MCF 10A (cell line): ENCODE measurements around the gene CTNNA2. TPM values are rescaled to one million over a fixed set of nuclear protein-coding genes. Genes with fewer than 3 reads are reported as not detected.

Experiments
- BruUV-seq: library from RNA; stranded (reverse); fragments of 400-500 nt; replicated peaks from 2 replicates; lab custom pipeline; 2021; lab: Mats Ljungman, UMichigan
- CTCF ChIA-PET: fragments of 300-600 bp; sonication (Branson Sonifier 250); formaldehyde crosslinking; extraction: SDS; loops from one replicate; lab custom pipeline; 2021; ENCODE audit warnings: antibody characterized with exemption, inconsistent platforms; lab: Yijun Ruan, JAX
- POLR2A ChIA-PET: fragments of 300-600, 350-650 bp; sonication (Branson Sonifier 250); formaldehyde crosslinking; extraction: SDS; loops from one replicate; lab custom pipeline; 2020; ENCODE audit warnings: antibody characterized with exemption, inconsistent platforms; lab: Yijun Ruan, JAX
- DNase-seq: peaks from one replicate; pipeline ENCODE4 v3.0.0-alpha.2; 2018; ENCODE audit not compliant: unreplicated experiment
- H3K27ac Mint-ChIP-seq: one replicate; pipeline ENCODE4 v1.8.0; 2022; ENCODE audit warnings: mild to moderate bottlenecking, low read depth, mixed read lengths; ENCODE audit not compliant: unreplicated experiment
- H3K27me3 Mint-ChIP-seq: one replicate; pipeline ENCODE4 v1.8.0; 2022; ENCODE audit warnings: mixed read lengths; ENCODE audit not compliant: insufficient read depth, unreplicated experiment
- H3K36me3 Mint-ChIP-seq: one replicate; pipeline ENCODE4 v1.8.0; 2022; ENCODE audit warnings: mild to moderate bottlenecking, moderate library complexity, mixed read lengths; ENCODE audit not compliant: insufficient read depth, unreplicated experiment
- H3K4me1 Mint-ChIP-seq: one replicate; pipeline ENCODE4 v1.8.0; 2022; ENCODE audit warnings: mixed read lengths; ENCODE audit not compliant: insufficient read depth, unreplicated experiment
- H3K4me3 Mint-ChIP-seq: one replicate; pipeline ENCODE4 v1.8.0; 2022; ENCODE audit warnings: mild to moderate bottlenecking, moderate library complexity, mixed read lengths; ENCODE audit not compliant: unreplicated experiment
- H3K9me3 Mint-ChIP-seq: one replicate; pipeline ENCODE4 v1.8.0; 2022; ENCODE audit warnings: mixed read lengths; ENCODE audit not compliant: unreplicated experiment
- intact Hi-C: fragments of 100-400 bp; cut with micrococcal nuclease; formaldehyde crosslinking; loops from 2 replicates; pipeline ENCODE4 v1.14.1; 2022
- total RNA-seq: library from RNA; stranded (reverse); gene quantifications from 2 replicates; pipeline ENCODE4 v1.2.3, GENCODE V29; 2022
- TF ChIP-seq, protein P1 (sequence below): fragments of 200-600 bp; IDR thresholded peaks from one replicate; pipeline ENCODE4 v1.8.0; 2022; ENCODE audit warnings: antibody characterized with exemption, mild to moderate bottlenecking; ENCODE audit not compliant: unreplicated experiment

Gene CTNNA2
- total RNA-seq, 1 experiment from 2014 or later: not detected

- ChIA-PET CTCF (no interaction called here), POLR2A (no interaction called here)
- no peak overlapping the region for H3K4me3 Mint-ChIP-seq
- no peak for DNase-seq
- no peaks in the 10 kb centered on the region for H3K4me1 Mint-ChIP-seq
- TF ChIP-seq, protein P1, sequence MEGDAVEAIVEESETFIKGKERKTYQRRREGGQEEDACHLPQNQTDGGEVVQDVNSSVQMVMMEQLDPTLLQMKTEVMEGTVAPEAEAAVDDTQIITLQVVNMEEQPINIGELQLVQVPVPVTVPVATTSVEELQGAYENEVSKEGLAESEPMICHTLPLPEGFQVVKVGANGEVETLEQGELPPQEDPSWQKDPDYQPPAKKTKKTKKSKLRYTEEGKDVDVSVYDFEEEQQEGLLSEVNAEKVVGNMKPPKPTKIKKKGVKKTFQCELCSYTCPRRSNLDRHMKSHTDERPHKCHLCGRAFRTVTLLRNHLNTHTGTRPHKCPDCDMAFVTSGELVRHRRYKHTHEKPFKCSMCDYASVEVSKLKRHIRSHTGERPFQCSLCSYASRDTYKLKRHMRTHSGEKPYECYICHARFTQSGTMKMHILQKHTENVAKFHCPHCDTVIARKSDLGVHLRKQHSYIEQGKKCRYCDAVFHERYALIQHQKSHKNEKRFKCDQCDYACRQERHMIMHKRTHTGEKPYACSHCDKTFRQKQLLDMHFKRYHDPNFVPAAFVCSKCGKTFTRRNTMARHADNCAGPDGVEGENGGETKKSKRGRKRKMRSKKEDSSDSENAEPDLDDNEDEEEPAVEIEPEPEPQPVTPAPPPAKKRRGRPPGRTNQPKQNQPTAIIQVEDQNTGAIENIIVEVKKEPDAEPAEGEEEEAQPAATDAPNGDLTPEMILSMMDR: no peak
- H3K27ac Mint-ChIP-seq: no peak overlapping the region
- H3K27me3 Mint-ChIP-seq: no peaks in the 10 kb centered on the region
- no TSS peak for BruUV-seq
- intact Hi-C loops: no loop called here
- H3K9me3 Mint-ChIP-seq: no peaks in the 10 kb centered on the region
- H3K36me3 Mint-ChIP-seq: no peaks in the 10 kb centered on the region
Measured at GRCh38 chr2:79980816-79981215, 468.0 kb downstream of the CTNNA2 start.

DNA sequence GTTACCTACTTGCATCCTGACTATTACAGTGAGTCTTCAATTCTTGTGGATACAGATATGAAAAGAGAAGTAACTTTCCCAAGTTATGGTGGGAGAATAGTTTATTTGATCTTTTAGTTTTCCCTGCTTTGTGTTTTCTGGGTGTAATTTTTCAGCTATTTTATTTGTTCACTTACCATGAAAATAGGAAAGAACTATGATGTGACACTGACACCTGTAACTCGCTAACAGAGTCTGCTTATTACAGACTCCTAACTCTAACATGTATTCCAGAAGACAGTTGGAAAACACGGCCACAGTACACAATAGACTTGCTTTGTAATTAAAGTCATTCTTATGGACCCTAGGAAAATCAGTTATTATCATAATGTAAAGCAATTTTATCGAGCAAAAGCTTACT is 468.5 kb downstream of the CTNNA2 start:
- CTCF ChIA-PET: interaction anchor here (0.6 kb wide), 1 partner anchor 49 kb away, joined by 5 read pairs; no protein-coding TSS in a partner anchor
- BruUV-seq: no TSS peak
- Mint-ChIP-seq H3K36me3 (no peaks in the 10 kb centered on the region), H3K4me1 (no peaks in the 10 kb centered on the region), H3K9me3 (no peaks in the 10 kb centered on the region), H3K27me3 (no peaks in the 10 kb centered on the region), H3K4me3 (no peak overlapping the region), H3K27ac (no peak overlapping the region)
- TF ChIP-seq, protein P1: no peak
- DNase-seq: no peak
- intact Hi-C loops: no loop called here
- POLR2A ChIA-PET: interaction anchor here (0.6 kb wide), 1 partner anchor 335 kb away, joined by 3 read pairs; no protein-coding TSS in a partner anchor

GRCh38 chr2:79982445-79982844 is 469.6 kb downstream of the CTNNA2 start:
- Mint-ChIP-seq H3K27ac (no peak overlapping the region), H3K27me3 (no peaks in the 10 kb centered on the region), H3K4me3 (no peak overlapping the region), H3K9me3 (no peaks in the 10 kb centered on the region), H3K36me3 (no peaks in the 10 kb centered on the region), H3K4me1 (no peaks in the 10 kb centered on the region)
- BruUV-seq: no TSS peak
- ChIA-PET CTCF (interaction anchor here (0.7 to 1.3 kb wide), 2 partner anchors 13 to 93 kb away, joined by 3 read pairs; no protein-coding TSS in a partner anchor), POLR2A (no interaction called here)
- peak; percentile 55 for DNase-seq
- TF ChIP-seq, protein P1: peak; percentile 36
- intact Hi-C loops: loop anchor here (1.0 kb wide), 1 partner anchor 47 kb away; no protein-coding TSS in a partner anchor

GRCh38 chr2:79984476-79984875 is 471.6 kb downstream of the CTNNA2 start:
- CTCF ChIA-PET: no interaction called here
- TF ChIP-seq, protein P1: no peak
- intact Hi-C loops: no loop called here
- no peaks in the 10 kb centered on the region for H3K36me3 Mint-ChIP-seq
- no peak for DNase-seq
- H3K27ac Mint-ChIP-seq: no peak overlapping the region
- POLR2A ChIA-PET: no interaction called here
- no peaks in the 10 kb centered on the region for H3K4me1 Mint-ChIP-seq
- H3K9me3 Mint-ChIP-seq: no peaks in the 10 kb centered on the region
- H3K4me3 Mint-ChIP-seq: no peak overlapping the region
- H3K27me3 Mint-ChIP-seq: no peaks in the 10 kb centered on the region
- no TSS peak for BruUV-seq
